ENCODE data around the gene TFF1. TPM values are rescaled to one million over a fixed set of nuclear protein-coding genes. Genes with fewer than 3 reads are reported as not detected.

Gene TFF1
- total RNA-seq, 1 donor from 2014 or later = not detected

DNA sequence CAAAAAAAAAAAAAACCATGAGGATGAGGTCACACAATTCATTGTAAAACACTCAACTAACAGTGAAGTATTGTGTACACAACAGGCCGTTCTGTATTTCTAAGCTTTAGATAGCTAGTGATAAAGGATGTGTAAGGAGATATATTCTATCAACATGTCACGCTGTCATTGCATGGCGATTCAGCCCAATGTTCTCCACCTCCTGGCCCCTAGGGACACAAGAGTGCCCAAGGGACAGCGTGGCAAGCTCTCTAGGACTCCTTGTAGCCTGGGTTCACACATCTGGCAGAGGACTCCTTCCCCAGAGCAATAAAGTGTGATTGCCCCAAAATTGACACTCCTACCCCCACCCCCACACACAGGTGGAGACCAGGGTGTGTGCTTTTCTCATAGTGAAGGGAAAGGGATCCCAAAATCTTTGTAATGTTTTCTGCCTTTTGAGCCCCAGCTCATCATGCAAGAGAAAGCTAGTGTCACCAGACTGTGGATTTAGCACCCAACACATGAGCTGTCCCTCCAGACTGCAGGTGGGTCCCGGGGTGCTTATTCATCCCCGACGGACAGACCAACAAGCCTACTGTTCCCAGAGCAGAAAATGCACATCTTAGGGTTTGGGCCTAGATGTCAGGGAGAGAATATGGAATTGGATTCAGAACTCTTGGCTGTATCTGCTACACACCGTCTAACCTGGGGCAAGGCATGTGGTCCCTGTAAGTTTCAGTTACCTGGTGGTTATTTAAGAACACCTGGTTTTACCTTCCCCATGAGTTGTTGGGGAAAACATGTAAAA is 18.0 kb upstream of the TFF1 start:
- no peak for DNase-seq (ENCODE audit: low spot score in 2 of 2)

DNA sequence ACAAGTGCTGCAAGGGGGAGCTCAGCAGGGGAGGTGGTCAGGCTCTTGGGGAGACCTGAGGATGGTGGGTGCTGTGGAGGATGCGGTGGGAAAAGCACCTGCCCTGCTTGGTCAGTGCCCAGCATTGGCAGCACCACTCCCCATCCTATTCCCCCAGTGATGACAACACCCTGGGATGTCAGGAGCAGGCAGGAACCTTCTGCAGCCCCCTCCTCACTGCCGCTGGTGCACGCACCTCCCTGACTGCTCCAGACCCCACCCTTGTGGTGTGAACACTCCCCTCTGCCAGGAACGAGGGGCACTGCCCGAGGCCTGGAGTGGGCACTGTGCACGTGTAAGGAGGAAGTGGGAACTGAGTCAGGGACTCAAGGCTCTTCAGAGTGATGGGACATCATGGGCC is 17.0 kb upstream of the TFF1 start:
- DNase-seq (ENCODE audit: low spot score in 2 of 2) = no peak
- FAIRE-seq = no peak

More for the DNA sequence above, 18.0 kb upstream of the TFF1 start:
- no peak for FAIRE-seq

DNA sequence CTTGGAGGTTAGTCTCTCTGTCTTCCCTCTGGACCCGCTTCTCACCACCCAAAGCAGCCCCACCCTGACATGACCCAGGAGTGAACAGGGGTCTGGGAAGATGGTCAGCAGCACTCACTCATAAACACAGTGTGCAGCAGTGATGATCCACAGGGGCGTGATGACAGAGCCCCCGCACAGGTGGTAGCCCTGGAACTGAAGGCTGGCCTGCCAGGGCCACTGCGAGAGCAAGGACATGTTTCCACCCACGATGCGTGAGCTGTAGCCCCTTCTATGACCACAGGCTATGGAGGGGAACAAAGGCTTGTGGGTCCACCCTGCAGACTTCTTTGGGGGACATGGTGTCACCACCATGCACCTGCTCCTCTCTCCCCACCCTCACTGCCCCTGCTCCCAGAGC is 16.6 kb upstream of the TFF1 start:
- no peak for FAIRE-seq
- DNase-seq (ENCODE audit: low spot score in 2 of 2) = no peak

DNA sequence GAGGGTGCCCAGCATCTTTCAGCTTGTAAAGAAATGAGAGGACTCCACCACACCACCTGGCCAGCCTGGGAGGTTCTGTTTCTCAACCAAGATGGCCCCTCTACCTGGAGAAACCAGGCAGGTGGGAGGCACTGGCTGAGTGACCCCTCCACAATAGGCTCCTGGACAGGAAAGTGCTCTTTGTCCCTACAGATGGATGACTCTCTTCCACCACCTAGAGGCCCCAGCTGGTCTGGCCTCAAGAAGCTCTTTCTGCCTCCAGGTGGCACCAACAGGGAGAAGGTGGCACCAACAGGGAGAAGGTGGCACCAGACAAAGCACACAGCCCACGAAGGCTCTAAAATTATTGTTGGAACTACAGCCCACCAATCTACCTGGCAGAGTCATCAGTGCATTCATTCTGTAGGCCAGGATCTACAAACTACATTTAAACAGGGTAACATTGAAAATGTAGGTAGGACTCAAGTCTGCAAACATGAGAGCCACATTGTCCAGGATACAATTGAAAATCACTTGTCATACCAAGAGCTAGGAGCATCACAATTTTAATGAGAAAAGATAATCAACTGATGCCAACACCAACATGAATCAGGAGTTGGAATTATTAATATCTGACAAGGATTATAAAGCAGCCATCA is 15.1 kb upstream of the TFF1 start:
- FAIRE-seq = no peak
- DNase-seq (ENCODE audit: low spot score in 2 of 2) = no peak

- no peak for DNase-seq (ENCODE audit: low spot score in 2 of 2)
- FAIRE-seq = no peak
These were observed 13.3 kb upstream of the TFF1 start for GRCh38 chr21:42379426-42380215.

DNA sequence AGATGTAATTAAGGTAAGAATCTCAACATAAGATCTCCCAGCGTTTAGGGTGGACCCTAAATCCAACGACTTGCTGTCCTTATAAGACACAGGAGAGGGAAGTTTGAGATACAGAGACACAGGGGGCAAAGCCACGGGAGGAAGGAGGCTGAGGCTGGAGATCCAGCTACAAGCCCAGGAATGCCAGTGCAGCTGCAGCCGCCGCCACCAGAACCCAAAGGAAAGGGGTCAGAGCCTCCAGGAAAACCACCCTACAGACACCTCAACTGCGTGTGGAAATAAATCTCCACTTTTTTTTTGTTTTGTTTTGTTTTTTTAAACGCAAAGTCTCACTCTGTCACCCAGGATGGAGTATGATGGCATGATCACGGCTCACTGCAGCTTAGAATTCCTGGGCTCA is 12.1 kb upstream of the TFF1 start:
- DNase-seq (ENCODE audit: low spot score in 2 of 2) = no peak
- no peak for FAIRE-seq

GRCh38 chr21:42377951-42378340 is 11.6 kb upstream of the TFF1 start:
- FAIRE-seq (no peak), DNase-seq (ENCODE audit: low spot score in 2 of 2) (no peak)

GRCh38 chr21:42377211-42377950 is 11.0 kb upstream of the TFF1 start:
- DNase-seq (ENCODE audit: low spot score in 2 of 2) = no peak
- FAIRE-seq = no peak

DNA sequence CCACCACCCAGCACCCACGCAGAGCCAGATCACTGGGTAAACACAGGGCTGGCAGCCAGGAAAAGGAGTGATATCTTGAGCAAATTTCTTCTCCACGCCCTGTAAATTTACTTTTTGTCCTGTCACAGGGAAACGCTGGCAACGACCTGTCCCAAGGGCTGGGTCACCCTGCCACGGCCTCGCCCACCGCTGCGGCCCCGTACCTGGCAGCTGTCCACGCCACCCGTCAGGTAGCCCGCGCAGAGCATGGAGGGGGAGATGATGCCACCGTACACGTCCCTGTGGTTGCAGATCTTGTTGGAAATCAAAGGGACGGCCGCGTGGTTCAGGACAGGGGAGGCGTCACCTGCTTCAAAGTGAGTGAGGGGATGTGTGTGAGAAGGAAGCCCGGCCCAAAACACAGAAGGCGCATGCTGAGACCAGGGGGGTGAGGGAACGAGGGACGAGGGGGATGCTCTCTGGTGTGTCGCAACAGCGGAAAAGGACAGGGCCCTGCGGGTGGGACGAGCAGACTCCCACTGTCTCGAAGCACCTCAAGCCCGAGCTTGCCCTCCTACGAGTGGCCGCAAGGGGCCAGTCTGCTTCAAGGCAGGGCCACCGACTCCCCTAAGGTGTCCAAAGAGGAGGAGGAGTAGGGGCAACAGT is 10.1 kb upstream of the TFF1 start:
- DNase-seq (ENCODE audit: low spot score in 2 of 2) (no peak), FAIRE-seq (no peak)

GRCh38 chr21:42375966-42376337 is 9.6 kb upstream of the TFF1 start:
- DNase-seq (ENCODE audit: low spot score in 2 of 2) (no peak), FAIRE-seq (no peak)

DNA sequence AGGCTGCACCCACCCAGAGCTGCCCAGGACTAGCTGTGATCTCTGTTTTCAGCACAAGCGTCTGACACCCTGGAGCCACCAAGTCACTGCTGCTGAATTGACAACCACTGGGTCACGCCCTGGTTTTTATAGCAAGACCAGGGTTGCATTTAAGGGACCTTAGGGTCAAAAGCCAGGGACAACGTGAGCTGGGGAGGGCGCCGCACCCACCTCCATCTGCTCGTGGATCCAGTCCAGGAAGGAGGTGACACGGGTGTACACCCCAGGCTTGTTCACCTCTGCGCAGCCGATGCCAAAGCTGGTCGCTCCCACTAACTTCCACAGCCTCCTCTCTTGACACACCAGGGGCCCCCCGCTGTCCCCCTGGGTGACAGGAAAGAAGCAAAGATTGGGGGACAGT is 9.2 kb upstream of the TFF1 start:
- FAIRE-seq (no peak), DNase-seq (ENCODE audit: low spot score in 2 of 2) (no peak)

GRCh38 chr21:42374864-42375499 is 8.6 kb upstream of the TFF1 start:
- DNase-seq (ENCODE audit: low spot score in 2 of 2) (no peak), FAIRE-seq (no peak)

DNA sequence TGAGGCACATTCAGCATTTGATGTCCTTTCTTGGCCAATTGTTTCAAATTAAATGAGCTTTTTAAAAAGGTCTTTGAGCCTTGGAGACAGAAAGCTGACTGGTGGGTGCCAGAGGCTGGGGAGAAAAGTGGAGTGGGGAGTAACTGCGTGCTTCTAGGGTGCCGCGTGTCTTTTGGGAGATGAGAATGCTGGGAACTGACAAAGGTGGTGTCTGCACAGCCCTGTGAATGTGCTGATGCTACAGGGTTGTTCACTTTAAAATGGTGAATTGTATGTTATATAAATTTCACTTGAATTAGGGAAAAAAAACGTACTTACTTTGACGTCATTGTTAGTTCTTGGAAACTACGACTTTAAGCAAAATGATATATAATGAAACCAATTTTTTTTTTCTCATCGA is 8.1 kb upstream of the TFF1 start:
- DNase-seq (ENCODE audit: low spot score in 2 of 2) = no peak
- FAIRE-seq = no peak

GRCh38 chr21:42373908-42374455 is 7.6 kb upstream of the TFF1 start:
- FAIRE-seq = no peak
- DNase-seq (ENCODE audit: low spot score in 2 of 2) = no peak

GRCh38 chr21:42373196-42373907 is 7.0 kb upstream of the TFF1 start:
- DNase-seq (ENCODE audit: low spot score in 2 of 2) = no peak
- no peak for FAIRE-seq

- DNase-seq (ENCODE audit: low spot score in 2 of 2) (no peak), FAIRE-seq (no peak)
These were observed 4.7 kb upstream of the TFF1 start for GRCh38 chr21:42370894-42371654.

DNA sequence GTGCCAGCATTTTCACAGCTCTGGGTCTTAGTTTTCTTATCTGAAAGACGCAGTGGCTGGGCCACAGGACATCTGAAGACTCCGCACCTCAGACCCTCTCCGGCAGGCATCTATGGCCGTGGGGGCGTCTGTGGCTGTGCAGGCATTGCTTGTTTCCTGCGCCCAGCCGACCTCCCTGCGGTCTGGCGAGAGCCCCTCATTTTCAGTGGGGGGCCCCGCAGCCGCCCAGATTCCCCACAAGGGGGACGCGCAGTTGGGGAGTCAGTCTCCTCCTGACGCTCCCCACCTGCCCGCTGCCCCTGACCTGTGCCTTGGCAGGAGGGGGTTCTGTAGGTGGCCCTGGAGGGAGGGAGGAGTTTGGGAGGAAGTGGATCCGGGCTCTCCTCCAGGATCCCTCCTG is 3.5 kb upstream of the TFF1 start:
- DNase-seq (ENCODE audit: low spot score in 2 of 2) (no peak), FAIRE-seq (no peak)
